HEK293 (cell line): ENCODE data around the gene EPOP.
A peak's percentile ranks its signal among the peaks of the same experiment; 100 is the strongest.

Source experiments
- CTCF ChIA-PET: fragments of 350-600 bp; formaldehyde crosslinking; extraction: SDS; loops from one replicate; lab custom pipeline; 2021; ENCODE audit warnings: antibody characterized with exemption; lab: Yijun Ruan, JAX
- POLR2A ChIA-PET: fragments of 300-600 bp; formaldehyde crosslinking; extraction: SDS; loops from one replicate; lab custom pipeline; 2020; ENCODE audit warnings: antibody characterized with exemption, inconsistent platforms; lab: Yijun Ruan, JAX
- H3K27ac ChIP-seq: fragments of 200-500 bp; sonication (Bioruptor generic); 2 replicates; pipeline ENCODE4 v1.5.1; 2014; ENCODE audit warnings: low read depth, low read length, control low read depth, inconsistent platforms; ENCODE audit errors: extremely low read depth
- H3K36me3 ChIP-seq, 2 experiments: fragments of 200-500 bp in 1 of 2; sonication (Bioruptor generic) in 1 of 2; 1 replicate in 1 of 2; 2 replicates in 1 of 2; pipeline ENCODE4 v1.5.1; 2014 to 2017; ENCODE audit warnings: inconsistent platforms in 2 of 2, low read length in 2 of 2; ENCODE audit not compliant: control insufficient read depth in 2 of 2, insufficient read depth in 1 of 2
- H3K4me1 ChIP-seq: fragments of 200-500 bp; sonication (Bioruptor generic); 2 replicates; pipeline ENCODE4 v1.5.1; 2014; ENCODE audit warnings: mild to moderate bottlenecking, low read length, inconsistent platforms; ENCODE audit not compliant: control insufficient read depth, insufficient read depth
- H3K4me3 ChIP-seq: 2 replicates; pipeline ENCODE4 v1.5.1; 2011; ENCODE audit warnings: low read depth, mild to moderate bottlenecking, control low read depth, low read length, moderate library complexity
- H3K9me3 ChIP-seq: fragments of 200-500 bp; sonication (Bioruptor generic); 2 replicates; pipeline ENCODE4 v1.5.1; 2014; ENCODE audit warnings: low read depth, low read length, inconsistent platforms; ENCODE audit not compliant: control insufficient read depth, insufficient read depth
- GLI2 ChIP-seq: fragments of 450-650 bp; formaldehyde crosslinking; IDR thresholded peaks from 2 replicates; pipeline ENCODE4; 2017; ENCODE audit warnings: missing biosample characterization, missing genetic modification characterization, low read depth, borderline replicate concordance
- GLI4 ChIP-seq: fragments of 450-650 bp; formaldehyde crosslinking; IDR thresholded peaks from 2 replicates; pipeline ENCODE4 v1.5.1; 2016; ENCODE audit warnings: missing biosample characterization, missing genetic modification characterization
- KLF10 ChIP-seq: fragments of 450-650 bp; IDR thresholded peaks from 2 replicates; pipeline ENCODE4 v1.5.1; 2018; ENCODE audit warnings: missing biosample characterization, mild to moderate bottlenecking, missing genetic modification characterization
- RBAK ChIP-seq: fragments of 450-650 bp; formaldehyde crosslinking; IDR thresholded peaks from 2 replicates; pipeline ENCODE4 v1.5.1; 2016; ENCODE audit warnings: missing biosample characterization, missing genetic modification characterization
- ZBTB17 ChIP-seq: fragments of 450-650 bp; formaldehyde crosslinking; IDR thresholded peaks from 2 replicates; pipeline ENCODE4 v1.5.1; 2016; ENCODE audit warnings: missing biosample characterization, missing genetic modification characterization
- ZBTB21 ChIP-seq: fragments of 450-650 bp; formaldehyde crosslinking; IDR thresholded peaks from 2 replicates; pipeline ENCODE4 v1.5.1; 2017; ENCODE audit warnings: missing biosample characterization, missing genetic modification characterization
- ZEB2 ChIP-seq: fragments of 450-650 bp; formaldehyde crosslinking; IDR thresholded peaks from 2 replicates; pipeline ENCODE4 v1.5.1; 2016; ENCODE audit warnings: missing biosample characterization, missing genetic modification characterization
- ZFHX2 ChIP-seq: fragments of 450-650 bp; formaldehyde crosslinking; conservative IDR thresholded peaks from 2 replicates; pipeline ENCODE4 v1.5.1; 2016; ENCODE audit warnings: missing biosample characterization, missing genetic modification characterization
- ZNF112 ChIP-seq: fragments of 450-650 bp; formaldehyde crosslinking; IDR thresholded peaks from 2 replicates; pipeline ENCODE4 v1.5.0; 2017; ENCODE audit warnings: missing biosample characterization, missing genetic modification characterization
- ZNF341 ChIP-seq: fragments of 450-650 bp; formaldehyde crosslinking; IDR thresholded peaks from 2 replicates; pipeline ENCODE4; 2016; ENCODE audit warnings: low read depth, missing biosample characterization, missing genetic modification characterization
- ZNF37A ChIP-seq: fragments of 450-650 bp; IDR thresholded peaks from 2 replicates; pipeline ENCODE4 v1.5.1; 2018; ENCODE audit warnings: missing biosample characterization, missing genetic modification characterization
- ZNF391 ChIP-seq: fragments of 450-650 bp; formaldehyde crosslinking; IDR thresholded peaks from 2 replicates; pipeline ENCODE4 v1.5.1; 2016; ENCODE audit warnings: low read depth, missing biosample characterization, missing genetic modification characterization, borderline replicate concordance
- ZNF561 ChIP-seq: fragments of 450-650 bp; IDR thresholded peaks from 2 replicates; pipeline ENCODE4 v1.5.1; 2018; ENCODE audit warnings: missing biosample characterization, missing genetic modification characterization, borderline replicate concordance
- ZNF600 ChIP-seq: fragments of 450-650 bp; formaldehyde crosslinking; IDR thresholded peaks from 2 replicates; pipeline ENCODE4 v1.5.1; 2016; ENCODE audit warnings: missing biosample characterization, missing genetic modification characterization
- ZNF626 ChIP-seq: fragments of 450-650 bp; sonication (Bioruptor Pico); formaldehyde crosslinking; IDR thresholded peaks from 2 replicates; pipeline ENCODE4 v1.5.1; 2018; ENCODE audit warnings: missing biosample characterization, missing genetic modification characterization, inconsistent platforms
- ZNF658 ChIP-seq: fragments of 450-650 bp; formaldehyde crosslinking; IDR thresholded peaks from 2 replicates; pipeline ENCODE4; 2016; ENCODE audit warnings: missing biosample characterization, missing genetic modification characterization
- ZNF660 ChIP-seq: fragments of 450-650 bp; IDR thresholded peaks from 2 replicates; pipeline ENCODE4 v1.5.1; 2018; ENCODE audit warnings: missing biosample characterization, mild to moderate bottlenecking, missing genetic modification characterization
- ZNF664 ChIP-seq: fragments of 450-650 bp; formaldehyde crosslinking; IDR thresholded peaks from 2 replicates; pipeline ENCODE4 v1.5.1; 2016; ENCODE audit warnings: missing biosample characterization, missing genetic modification characterization
- ZNF677 ChIP-seq: fragments of 450-650 bp; IDR thresholded peaks from 2 replicates; pipeline ENCODE4 v1.5.0; 2018; ENCODE audit warnings: missing biosample characterization, mild to moderate bottlenecking, missing genetic modification characterization, moderate library complexity
- ZNF747 ChIP-seq: fragments of 450-650 bp; formaldehyde crosslinking; IDR thresholded peaks from 2 replicates; pipeline ENCODE4 v1.5.1; 2016; ENCODE audit warnings: missing biosample characterization, missing genetic modification characterization
- ZNF785 ChIP-seq: fragments of 450-650 bp; formaldehyde crosslinking; IDR thresholded peaks from 2 replicates; pipeline ENCODE4 v1.5.1; 2016; ENCODE audit warnings: missing biosample characterization, missing genetic modification characterization
- TF ChIP-seq, protein P1 (sequence below): fragments of 450-650 bp; formaldehyde crosslinking; IDR thresholded peaks from 2 replicates; pipeline ENCODE4 v1.5.1; 2016; ENCODE audit warnings: missing biosample characterization, missing genetic modification characterization
- TF ChIP-seq, protein P2 (sequence below): fragments of 450-650 bp; formaldehyde crosslinking; IDR thresholded peaks from 2 replicates; pipeline ENCODE4 v1.5.1; 2016; ENCODE audit warnings: missing biosample characterization, missing genetic modification characterization
- TF ChIP-seq, protein P3 (sequence below): fragments of 450-650 bp; formaldehyde crosslinking; IDR thresholded peaks from 2 replicates; pipeline ENCODE4; 2016; ENCODE audit warnings: missing biosample characterization, missing genetic modification characterization
- TF ChIP-seq, protein P4 (sequence below): fragments of 450-650 bp; formaldehyde crosslinking; IDR thresholded peaks from 2 replicates; pipeline ENCODE4 v1.5.1; 2017; ENCODE audit warnings: missing biosample characterization, missing genetic modification characterization

The EPOP gene

DNA sequence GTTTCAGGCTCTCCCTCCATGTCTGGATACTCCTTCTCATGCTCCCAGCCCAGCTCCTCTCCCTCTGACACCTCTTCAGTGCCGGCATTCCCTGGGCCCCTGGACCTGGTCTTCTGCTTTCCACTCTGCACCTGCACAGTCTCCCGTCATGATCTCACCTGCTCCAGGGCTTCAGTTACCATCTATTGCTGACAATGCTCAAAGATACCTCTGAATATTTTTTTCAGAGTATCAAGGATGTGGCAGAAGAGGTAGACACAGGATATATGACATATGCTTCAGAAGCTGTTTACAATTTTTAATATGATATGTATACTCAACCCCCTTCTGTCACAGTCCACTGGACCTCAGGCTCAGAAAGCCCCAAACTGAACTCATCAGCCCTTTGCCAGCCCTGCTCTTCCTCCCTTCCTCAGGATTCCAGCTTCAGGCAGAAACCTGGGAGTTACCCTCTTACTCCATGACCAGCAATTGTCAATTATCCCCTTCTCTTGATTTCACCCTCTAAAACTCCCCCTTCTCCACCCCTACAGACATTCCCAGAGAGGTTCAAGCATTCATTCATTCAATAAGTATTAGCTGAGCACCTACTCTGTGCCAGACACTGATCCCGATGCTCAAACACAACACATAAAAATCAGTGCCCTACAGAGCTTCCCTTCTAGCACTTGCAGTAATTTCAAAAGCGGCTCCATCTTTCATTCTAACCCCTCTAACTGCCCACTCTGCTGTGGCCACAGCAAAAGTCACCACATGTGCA is 22.5 kb upstream of the EPOP start:
- Histone ChIP-seq H3K4me1 (no peaks in the 10 kb centered on the region), H3K9me3 (no peaks in the 10 kb centered on the region), H3K36me3 (no peaks in the 10 kb centered on the region), H3K4me3 (no peak overlapping the region), H3K27ac (no peak overlapping the region)
- CTCF ChIA-PET: interaction anchor here (0.7 to 1.7 kb wide), 6 partner anchors 11 to 31 kb away, joined by 3 to 4 read pairs (median 3); no protein-coding TSS in a partner anchor
- POLR2A ChIA-PET: interaction anchor here (0.5 to 1.3 kb wide), 2 partner anchors 10 to 262 kb away, joined by 3 to 5 read pairs; no protein-coding TSS in a partner anchor
- TF ChIP-seq ZNF664 (tag by site-specific recombination) (peak; percentile 82), ZNF561 (tag by site-specific recombination) (no peak), ZNF600 (no peak)

DNA sequence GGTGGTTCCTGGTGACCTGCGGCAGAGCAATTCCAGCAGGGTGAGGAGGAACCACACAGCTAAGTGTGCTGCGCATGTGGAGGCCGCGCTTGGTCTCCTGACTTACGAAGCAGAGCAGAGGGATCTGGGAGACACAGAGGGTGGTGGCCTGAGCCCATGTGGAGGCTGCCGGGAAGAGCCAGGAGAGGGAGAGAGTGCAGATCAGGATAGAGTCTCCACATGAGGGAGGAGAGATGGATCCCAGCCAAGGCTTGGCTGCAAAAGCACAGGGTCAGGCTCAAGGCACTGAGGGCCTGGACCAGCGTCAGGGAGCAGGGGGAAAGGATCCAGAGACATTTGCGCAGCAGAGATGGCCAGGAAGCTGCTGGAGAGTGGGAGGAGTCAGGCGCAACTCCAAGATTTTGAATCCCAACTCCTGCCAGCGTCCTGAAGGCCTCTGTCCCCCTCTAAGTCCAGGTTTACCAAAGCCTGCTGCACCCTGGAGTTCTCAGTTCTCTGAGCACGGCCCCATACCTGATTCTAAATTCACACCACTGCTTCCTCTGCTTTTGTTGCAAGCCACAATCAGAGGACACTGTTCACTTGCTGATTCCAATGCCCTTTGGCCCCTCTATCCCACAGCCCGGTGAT is 19.1 kb upstream of the EPOP start:
- Histone ChIP-seq H3K4me3 (no peak overlapping the region), H3K36me3 (no peaks in the 10 kb centered on the region), H3K9me3 (no peaks in the 10 kb centered on the region), H3K27ac (no peak overlapping the region), H3K4me1 (no peaks in the 10 kb centered on the region)
- POLR2A ChIA-PET: no interaction called here
- CTCF ChIA-PET: interaction anchor here (1.1 to 2.4 kb wide), 2 partner anchors 16 to 30 kb away, joined by 3 to 18 read pairs; no protein-coding TSS in a partner anchor
- TF ChIP-seq GLI4 (tag by site-specific recombination): no peak
- TF ChIP-seq ZBTB17 (tag by site-specific recombination): peak; percentile 94
- no peak for TF ChIP-seq GLI2 (tag by site-specific recombination)
- no peak for TF ChIP-seq ZNF785
- no peak for TF ChIP-seq ZNF677 (tag by site-specific recombination)
- TF ChIP-seq, protein P1, sequence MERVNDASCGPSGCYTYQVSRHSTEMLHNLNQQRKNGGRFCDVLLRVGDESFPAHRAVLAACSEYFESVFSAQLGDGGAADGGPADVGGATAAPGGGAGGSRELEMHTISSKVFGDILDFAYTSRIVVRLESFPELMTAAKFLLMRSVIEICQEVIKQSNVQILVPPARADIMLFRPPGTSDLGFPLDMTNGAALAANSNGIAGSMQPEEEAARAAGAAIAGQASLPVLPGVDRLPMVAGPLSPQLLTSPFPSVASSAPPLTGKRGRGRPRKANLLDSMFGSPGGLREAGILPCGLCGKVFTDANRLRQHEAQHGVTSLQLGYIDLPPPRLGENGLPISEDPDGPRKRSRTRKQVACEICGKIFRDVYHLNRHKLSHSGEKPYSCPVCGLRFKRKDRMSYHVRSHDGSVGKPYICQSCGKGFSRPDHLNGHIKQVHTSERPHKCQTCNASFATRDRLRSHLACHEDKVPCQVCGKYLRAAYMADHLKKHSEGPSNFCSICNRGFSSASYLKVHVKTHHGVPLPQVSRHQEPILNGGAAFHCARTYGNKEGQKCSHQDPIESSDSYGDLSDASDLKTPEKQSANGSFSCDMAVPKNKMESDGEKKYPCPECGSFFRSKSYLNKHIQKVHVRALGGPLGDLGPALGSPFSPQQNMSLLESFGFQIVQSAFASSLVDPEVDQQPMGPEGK (tag by site-specific recombination): no peak
- TF ChIP-seq ZNF112 (tag by site-specific recombination): no peak
- TF ChIP-seq KLF10: no peak
- TF ChIP-seq ZNF37A (tag by site-specific recombination): no peak
- TF ChIP-seq RBAK (tag by site-specific recombination): no peak
- TF ChIP-seq ZNF600: peak; percentile 48; the same call in 1 of the 2 replicates
- TF ChIP-seq, protein P2, sequence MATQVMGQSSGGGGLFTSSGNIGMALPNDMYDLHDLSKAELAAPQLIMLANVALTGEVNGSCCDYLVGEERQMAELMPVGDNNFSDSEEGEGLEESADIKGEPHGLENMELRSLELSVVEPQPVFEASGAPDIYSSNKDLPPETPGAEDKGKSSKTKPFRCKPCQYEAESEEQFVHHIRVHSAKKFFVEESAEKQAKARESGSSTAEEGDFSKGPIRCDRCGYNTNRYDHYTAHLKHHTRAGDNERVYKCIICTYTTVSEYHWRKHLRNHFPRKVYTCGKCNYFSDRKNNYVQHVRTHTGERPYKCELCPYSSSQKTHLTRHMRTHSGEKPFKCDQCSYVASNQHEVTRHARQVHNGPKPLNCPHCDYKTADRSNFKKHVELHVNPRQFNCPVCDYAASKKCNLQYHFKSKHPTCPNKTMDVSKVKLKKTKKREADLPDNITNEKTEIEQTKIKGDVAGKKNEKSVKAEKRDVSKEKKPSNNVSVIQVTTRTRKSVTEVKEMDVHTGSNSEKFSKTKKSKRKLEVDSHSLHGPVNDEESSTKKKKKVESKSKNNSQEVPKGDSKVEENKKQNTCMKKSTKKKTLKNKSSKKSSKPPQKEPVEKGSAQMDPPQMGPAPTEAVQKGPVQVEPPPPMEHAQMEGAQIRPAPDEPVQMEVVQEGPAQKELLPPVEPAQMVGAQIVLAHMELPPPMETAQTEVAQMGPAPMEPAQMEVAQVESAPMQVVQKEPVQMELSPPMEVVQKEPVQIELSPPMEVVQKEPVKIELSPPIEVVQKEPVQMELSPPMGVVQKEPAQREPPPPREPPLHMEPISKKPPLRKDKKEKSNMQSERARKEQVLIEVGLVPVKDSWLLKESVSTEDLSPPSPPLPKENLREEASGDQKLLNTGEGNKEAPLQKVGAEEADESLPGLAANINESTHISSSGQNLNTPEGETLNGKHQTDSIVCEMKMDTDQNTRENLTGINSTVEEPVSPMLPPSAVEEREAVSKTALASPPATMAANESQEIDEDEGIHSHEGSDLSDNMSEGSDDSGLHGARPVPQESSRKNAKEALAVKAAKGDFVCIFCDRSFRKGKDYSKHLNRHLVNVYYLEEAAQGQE (tag by site-specific recombination): no peak
- peak; percentile 86 for TF ChIP-seq ZNF341 (tag by site-specific recombination)
- TF ChIP-seq ZBTB21 (tag by site-specific recombination): no peak
- TF ChIP-seq, protein P3, sequence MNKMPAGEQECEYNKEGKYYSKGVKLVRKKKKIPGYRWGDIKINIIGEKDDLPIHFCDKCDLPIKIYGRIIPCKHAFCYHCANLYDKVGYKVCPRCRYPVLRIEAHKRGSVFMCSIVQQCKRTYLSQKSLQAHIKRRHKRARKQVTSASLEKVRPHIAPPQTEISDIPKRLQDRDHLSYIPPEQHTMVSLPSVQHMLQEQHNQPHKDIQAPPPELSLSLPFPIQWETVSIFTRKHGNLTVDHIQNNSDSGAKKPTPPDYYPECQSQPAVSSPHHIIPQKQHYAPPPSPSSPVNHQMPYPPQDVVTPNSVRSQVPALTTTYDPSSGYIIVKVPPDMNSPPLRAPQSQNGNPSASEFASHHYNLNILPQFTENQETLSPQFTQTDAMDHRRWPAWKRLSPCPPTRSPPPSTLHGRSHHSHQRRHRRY (tag by site-specific recombination): no peak
- no peak for TF ChIP-seq ZNF391 (tag by site-specific recombination)
- TF ChIP-seq ZFHX2 (tag by site-specific recombination): no peak
- no peak for TF ChIP-seq ZEB2 (tag by site-specific recombination)
- no peak for TF ChIP-seq ZNF626 (tag by site-specific recombination)
- TF ChIP-seq ZNF747 (tag by site-specific recombination): no peak
- no peak for TF ChIP-seq ZNF660 (tag by site-specific recombination)
- TF ChIP-seq, protein P4, sequence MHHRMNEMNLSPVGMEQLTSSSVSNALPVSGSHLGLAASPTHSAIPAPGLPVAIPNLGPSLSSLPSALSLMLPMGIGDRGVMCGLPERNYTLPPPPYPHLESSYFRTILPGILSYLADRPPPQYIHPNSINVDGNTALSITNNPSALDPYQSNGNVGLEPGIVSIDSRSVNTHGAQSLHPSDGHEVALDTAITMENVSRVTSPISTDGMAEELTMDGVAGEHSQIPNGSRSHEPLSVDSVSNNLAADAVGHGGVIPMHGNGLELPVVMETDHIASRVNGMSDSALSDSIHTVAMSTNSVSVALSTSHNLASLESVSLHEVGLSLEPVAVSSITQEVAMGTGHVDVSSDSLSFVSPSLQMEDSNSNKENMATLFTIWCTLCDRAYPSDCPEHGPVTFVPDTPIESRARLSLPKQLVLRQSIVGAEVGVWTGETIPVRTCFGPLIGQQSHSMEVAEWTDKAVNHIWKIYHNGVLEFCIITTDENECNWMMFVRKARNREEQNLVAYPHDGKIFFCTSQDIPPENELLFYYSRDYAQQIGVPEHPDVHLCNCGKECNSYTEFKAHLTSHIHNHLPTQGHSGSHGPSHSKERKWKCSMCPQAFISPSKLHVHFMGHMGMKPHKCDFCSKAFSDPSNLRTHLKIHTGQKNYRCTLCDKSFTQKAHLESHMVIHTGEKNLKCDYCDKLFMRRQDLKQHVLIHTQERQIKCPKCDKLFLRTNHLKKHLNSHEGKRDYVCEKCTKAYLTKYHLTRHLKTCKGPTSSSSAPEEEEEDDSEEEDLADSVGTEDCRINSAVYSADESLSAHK (tag by site-specific recombination): no peak
- TF ChIP-seq ZNF658 (tag by site-specific recombination): no peak
